DND-41 (cell line): Measurements from ENCODE around the gene ADH5.

Experiments used
- ATAC-seq: fragments of 200-7000 bp; cut with Tn5 transposase; 3 replicates; pipeline ENCODE4 v1.9.1; 2021; ENCODE audit warnings: low read depth; ENCODE audit not compliant: insufficient read depth
- DNase-seq: peaks from one replicate; pipeline ENCODE4 v3.0.0-alpha.2; 2020
- H2AFZ ChIP-seq: 2 replicates; pipeline ENCODE4 v1.6.0; 2012; ENCODE audit warnings: low read depth, low read length
- H3K27ac ChIP-seq: 2 replicates; pipeline ENCODE4 v1.5.1; 2012; ENCODE audit warnings: low read length, inconsistent platforms
- H3K27me3 ChIP-seq: fragments of 200-600 bp; sonication (generic); 2 replicates; pipeline ENCODE4 v1.6.0; 2012; ENCODE audit warnings: low read length, mild to moderate bottlenecking, inconsistent platforms; ENCODE audit not compliant: insufficient read depth, poor library complexity
- H3K36me3 ChIP-seq: 2 replicates; pipeline ENCODE4 v1.5.1; 2012; ENCODE audit warnings: low read length, inconsistent platforms; ENCODE audit not compliant: insufficient read depth
- H3K4me1 ChIP-seq: 2 replicates; pipeline ENCODE4 v1.5.1; 2012; ENCODE audit warnings: mild to moderate bottlenecking, low read length; ENCODE audit not compliant: insufficient read depth
- H3K4me2 ChIP-seq: 2 replicates; pipeline ENCODE4 v1.6.0; 2012; ENCODE audit warnings: mild to moderate bottlenecking, moderate library complexity, low read length, inconsistent platforms; ENCODE audit not compliant: insufficient read depth
- H3K4me3 ChIP-seq, 2 experiments: fragments of 200-600 bp in 1 of 2; shearing (Covaris generic) in 1 of 2; 2 replicates each; pipeline ENCODE4 v1.5.1; 2012 to 2016; ENCODE audit warnings: inconsistent platforms in 2 of 2, low read length in 2 of 2, mild to moderate bottlenecking in 2 of 2, low read depth in 1 of 2, moderate library complexity in 1 of 2
- H3K79me2 ChIP-seq: 2 replicates; pipeline ENCODE4 v1.6.0; 2012; ENCODE audit warnings: low read length, inconsistent platforms; ENCODE audit not compliant: insufficient read depth
- H3K9ac ChIP-seq: 2 replicates; pipeline ENCODE4 v1.6.0; 2012; ENCODE audit warnings: low read depth, mild to moderate bottlenecking, inconsistent platforms, low read length, moderate library complexity
- H3K9me3 ChIP-seq: 2 replicates; pipeline ENCODE4 v1.5.1; 2012; ENCODE audit warnings: low read length, moderate library complexity, mild to moderate bottlenecking, inconsistent platforms; ENCODE audit not compliant: insufficient read depth, severe bottlenecking
- H4K20me1 ChIP-seq: 2 replicates; pipeline ENCODE4 v1.6.0; 2012; ENCODE audit warnings: low read length; ENCODE audit not compliant: insufficient read depth
- EZH2 ChIP-seq: IDR thresholded peaks from 3 replicates; pipeline ENCODE4 v1.6.1; 2012; ENCODE audit warnings: borderline replicate concordance, low read depth, mild to moderate bottlenecking, moderate library complexity, low read length, inconsistent platforms; ENCODE audit not compliant: severe bottlenecking
- TF ChIP-seq, protein P1 (sequence below): IDR thresholded peaks from 2 replicates; pipeline ENCODE4 v1.5.1; 2012; ENCODE audit warnings: borderline replicate concordance, low read length, moderate library complexity, mild to moderate bottlenecking; ENCODE audit not compliant: poor library complexity, severe bottlenecking; ENCODE audit errors: extremely low read depth

Gene ADH5

DNA sequence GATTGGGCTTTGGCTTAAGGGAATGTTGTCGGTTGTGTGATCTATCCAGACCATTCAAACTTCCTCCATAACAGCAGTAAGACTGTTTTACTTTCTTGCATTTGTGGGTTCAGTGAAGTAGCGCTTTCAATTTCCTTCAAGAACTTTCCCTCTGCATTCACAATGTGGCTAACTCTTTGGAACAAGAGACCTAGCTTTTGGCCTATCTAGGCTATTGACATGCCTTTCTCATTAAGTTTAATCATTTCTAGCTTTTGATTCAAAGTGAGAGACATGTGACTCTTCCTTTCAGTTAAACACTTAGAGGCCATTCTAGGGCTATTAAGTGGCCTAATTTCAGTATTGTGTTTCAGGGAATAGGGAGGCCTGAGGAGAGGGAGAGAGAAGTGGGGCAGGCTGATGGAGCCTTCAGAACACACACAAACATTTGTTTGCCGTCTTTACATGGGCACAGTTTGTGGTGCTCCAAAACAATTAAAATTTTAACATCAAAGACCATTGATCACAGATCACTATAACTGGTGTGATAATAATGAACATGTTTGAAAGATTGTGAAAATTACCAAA is 34.1 kb downstream of the ADH5 start:
- no peaks in the 10 kb centered on the region for H3K9me3 ChIP-seq
- no peak overlapping the region for H3K9ac ChIP-seq
- H3K79me2 ChIP-seq = no peaks in the 10 kb centered on the region
- H2AFZ ChIP-seq = no peak overlapping the region
- H3K27ac ChIP-seq = 0 out of 2 replicates have a peak overlapping the region, but pooled peaks have one; percentile 8
- no peak overlapping the region for H3K4me2 ChIP-seq
- ATAC-seq (no peak), DNase-seq (no peak)
- H3K4me3 ChIP-seq = no peak overlapping the region
- no peaks in the 10 kb centered on the region for H3K27me3 ChIP-seq
- no peaks in the 10 kb centered on the region for H4K20me1 ChIP-seq
- peaks cover 6% of the 10 kb centered on the region for H3K4me1 ChIP-seq
- peaks cover 66% of the 10 kb centered on the region for H3K36me3 ChIP-seq
- TF ChIP-seq, protein P1, sequence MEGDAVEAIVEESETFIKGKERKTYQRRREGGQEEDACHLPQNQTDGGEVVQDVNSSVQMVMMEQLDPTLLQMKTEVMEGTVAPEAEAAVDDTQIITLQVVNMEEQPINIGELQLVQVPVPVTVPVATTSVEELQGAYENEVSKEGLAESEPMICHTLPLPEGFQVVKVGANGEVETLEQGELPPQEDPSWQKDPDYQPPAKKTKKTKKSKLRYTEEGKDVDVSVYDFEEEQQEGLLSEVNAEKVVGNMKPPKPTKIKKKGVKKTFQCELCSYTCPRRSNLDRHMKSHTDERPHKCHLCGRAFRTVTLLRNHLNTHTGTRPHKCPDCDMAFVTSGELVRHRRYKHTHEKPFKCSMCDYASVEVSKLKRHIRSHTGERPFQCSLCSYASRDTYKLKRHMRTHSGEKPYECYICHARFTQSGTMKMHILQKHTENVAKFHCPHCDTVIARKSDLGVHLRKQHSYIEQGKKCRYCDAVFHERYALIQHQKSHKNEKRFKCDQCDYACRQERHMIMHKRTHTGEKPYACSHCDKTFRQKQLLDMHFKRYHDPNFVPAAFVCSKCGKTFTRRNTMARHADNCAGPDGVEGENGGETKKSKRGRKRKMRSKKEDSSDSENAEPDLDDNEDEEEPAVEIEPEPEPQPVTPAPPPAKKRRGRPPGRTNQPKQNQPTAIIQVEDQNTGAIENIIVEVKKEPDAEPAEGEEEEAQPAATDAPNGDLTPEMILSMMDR = no peak
- TF ChIP-seq EZH2 = no peak

DNA sequence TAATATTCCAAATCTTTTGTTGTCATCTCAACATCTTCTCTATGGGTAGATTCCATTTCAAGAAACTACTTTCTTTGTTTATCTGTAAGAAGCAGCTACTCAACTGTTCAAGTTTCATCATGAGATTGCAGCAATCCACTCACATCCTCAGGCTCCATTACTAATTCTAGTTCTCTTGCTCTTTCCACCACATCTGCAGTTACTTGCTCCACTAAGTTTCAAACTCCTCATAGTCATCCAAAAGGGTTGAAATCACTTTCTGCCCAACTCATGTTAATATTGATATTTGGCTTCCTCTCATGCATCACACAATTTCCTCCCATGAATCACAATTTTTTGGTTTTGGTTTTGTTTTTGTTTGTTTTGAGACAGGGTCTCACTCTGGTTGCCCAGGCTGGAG is 35.7 kb downstream of the ADH5 start:
- Histone ChIP-seq H3K79me2 (no peaks in the 10 kb centered on the region), H3K4me3 (no peak overlapping the region), H2AFZ (no peak overlapping the region), H3K36me3 (peaks cover 71% of the 10 kb centered on the region), H4K20me1 (no peaks in the 10 kb centered on the region), H3K27me3 (no peaks in the 10 kb centered on the region), H3K9ac (no peak overlapping the region), H3K27ac (no peak overlapping the region), H3K4me2 (no peak overlapping the region), H3K9me3 (no peaks in the 10 kb centered on the region), H3K4me1 (peaks cover 6% of the 10 kb centered on the region)
- DNase-seq = no peak
- no peak for ATAC-seq
- no peak for TF ChIP-seq EZH2
- TF ChIP-seq, protein P1 = no peak

DNA sequence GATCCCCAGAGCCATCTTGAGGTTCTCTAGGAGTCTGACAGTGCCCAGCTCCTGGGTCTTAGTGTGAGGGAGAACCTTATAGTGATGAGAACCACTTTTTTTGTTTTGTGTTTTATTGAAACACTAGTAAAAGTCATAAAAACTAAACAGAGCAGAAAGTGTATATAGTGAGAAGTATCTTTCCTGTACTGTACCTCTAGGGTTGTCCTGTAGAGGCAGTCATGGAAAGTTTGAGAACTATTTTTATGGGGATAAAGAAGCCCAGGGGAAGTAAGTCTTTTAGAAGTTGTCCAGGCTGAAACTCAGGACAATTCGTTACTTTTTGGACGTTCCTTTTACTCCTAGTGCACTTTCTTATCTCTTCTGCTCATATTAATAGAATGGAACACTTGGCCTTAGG is 40.9 kb downstream of the ADH5 start:
- TF ChIP-seq EZH2 = no peak
- TF ChIP-seq, protein P1 = no peak
- ATAC-seq = no peak
- no peak overlapping the region for H3K27ac ChIP-seq
- no peaks in the 10 kb centered on the region for H3K9me3 ChIP-seq
- H3K27me3 ChIP-seq = no peaks in the 10 kb centered on the region
- H3K4me2 ChIP-seq = no peak overlapping the region
- H3K36me3 ChIP-seq = peaks cover 71% of the 10 kb centered on the region
- no peak overlapping the region for H3K4me3 ChIP-seq
- no peak for DNase-seq
- H3K79me2 ChIP-seq = 0 out of 2 replicates have a peak, but pooled peaks cover 3% of the 10 kb centered on the region
- H3K9ac ChIP-seq = no peak overlapping the region
- no peak overlapping the region for H2AFZ ChIP-seq
- peaks cover 12% of the 10 kb centered on the region for H3K4me1 ChIP-seq
- H4K20me1 ChIP-seq = no peaks in the 10 kb centered on the region
